Activated CD8-positive, alpha-beta memory T cell treated with anti-CD3 and anti-CD28 coated beads, Interleukin-2, amount 50 U/mL, for 4 hours (primary cell): Measurements from ENCODE around the gene ESCO1.
"Not testable (repeated sequence)": the region's sequence is repeated elsewhere in the genome, so short reads cannot be mapped to it uniquely, and the experiment has no call there.

Source experiments
- DNase-seq: peaks from one replicate; pipeline ENCODE4 v3.0.0-alpha.2; 2020

ESCO1 gene

DNA sequence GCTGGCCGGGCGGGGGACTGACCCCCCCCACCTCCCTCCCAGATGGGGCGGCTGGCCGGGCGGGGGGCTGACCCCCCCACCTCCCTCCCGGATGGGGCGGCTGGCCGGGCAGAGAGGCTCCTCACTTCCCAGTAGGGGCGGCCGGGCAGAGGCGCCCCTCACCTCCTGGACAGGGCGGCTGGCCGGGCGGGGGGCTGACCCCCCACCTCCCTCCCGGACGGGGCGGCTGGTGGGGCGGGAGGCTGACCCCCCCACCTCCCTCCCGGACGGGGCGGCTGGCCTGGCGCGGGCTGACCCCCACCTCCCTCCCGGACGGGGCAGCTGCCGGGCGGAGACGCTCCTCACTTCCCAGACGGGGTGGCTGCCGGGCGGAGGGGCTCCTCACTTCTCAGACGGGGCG, 8.1 kb downstream of the ESCO1 start:
- not testable (repeated sequence) for DNase-seq

DNA sequence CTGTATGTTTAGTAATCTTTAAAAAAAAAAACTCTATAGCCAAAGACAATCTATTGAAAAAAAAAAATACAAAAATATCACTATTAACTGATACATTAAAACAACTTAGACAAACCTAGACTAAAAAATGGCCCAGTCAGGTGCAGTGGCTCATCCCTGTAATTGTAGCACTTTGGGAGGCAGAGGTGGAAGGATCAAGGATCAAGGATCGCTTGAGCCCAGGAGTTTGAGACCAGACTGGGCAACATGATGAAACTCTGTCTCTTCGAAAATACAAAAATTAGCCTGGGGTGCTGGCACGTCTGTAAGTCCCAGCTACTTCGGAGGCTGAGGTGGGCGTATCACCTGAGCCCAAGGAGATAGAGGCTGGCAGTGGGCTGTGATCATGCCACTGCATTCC, 16.1 kb downstream of the ESCO1 start:
- DNase-seq: no peak

- DNase-seq: no peak
Observed at GRCh38 chr18:21575656-21576055, 24.8 kb downstream of the ESCO1 start.

DNA sequence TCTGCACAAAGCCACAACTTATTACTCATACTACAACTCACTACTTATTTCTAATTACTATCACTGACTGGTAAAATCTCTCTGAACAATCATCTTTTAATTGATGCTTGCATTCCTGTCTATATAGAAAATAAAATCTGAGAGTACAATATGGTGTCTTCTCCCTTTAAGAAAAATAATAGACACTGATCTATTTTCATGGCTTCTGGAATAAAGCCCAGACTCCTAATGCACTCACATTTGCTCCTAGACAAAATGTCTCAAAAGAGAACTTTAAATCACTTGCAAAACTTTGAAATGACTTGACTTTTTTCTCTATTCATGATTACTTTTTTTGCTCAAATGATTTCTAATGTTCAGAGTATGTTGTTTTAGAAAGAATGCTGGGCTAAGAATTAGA, 28.7 kb downstream of the ESCO1 start:
- DNase-seq: no peak

- DNase-seq: no peak
Observed at GRCh38 chr18:21559195-21559594, 41.3 kb downstream of the ESCO1 start.

GRCh38 chr18:21557607-21558253, 42.8 kb downstream of the ESCO1 start:
- DNase-seq: no peak

DNA sequence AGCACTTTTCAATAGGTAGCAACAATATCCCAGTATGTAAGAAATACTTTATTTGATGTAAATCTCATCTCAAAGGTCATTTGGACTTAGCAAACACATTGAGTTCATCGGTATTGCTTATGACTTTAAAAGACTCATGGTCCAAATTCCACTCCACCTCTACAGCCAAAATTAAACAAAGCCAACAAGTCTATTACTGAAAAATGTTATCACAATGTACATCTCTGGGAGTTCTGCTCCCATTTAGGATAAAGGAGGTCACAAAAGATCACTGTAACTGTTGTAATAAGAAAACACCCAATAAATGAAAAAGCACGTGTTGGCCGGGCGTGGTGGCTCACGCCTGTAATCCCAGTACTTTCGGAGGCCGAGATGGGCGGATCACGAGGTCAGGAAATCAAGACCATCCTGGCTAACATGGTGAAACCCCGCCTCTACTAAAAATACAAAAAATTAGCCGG, 50.0 kb downstream of the ESCO1 start:
- DNase-seq: no peak

- DNase-seq: no peak
Observed at GRCh38 chr18:21548647-21549046, 51.9 kb downstream of the ESCO1 start.

DNA sequence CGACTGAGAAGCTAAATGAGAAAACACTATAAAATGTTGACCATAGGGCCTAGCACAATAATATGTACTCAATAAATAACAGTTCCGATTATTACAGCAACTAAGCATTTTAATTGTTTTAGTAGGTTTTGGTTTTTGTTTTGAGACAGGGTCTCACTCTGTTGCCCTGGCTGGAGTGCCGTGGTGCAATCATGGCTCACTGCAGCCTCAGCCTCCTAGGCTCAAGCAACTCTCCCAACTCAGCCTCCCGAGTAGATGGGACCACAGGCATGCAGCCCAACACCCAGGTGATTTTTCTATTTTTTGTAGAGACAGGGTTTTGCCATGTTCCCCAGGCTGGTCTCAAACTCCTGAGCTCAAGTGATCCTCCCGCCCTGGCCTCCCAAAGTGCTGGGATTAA, 54.1 kb downstream of the ESCO1 start:
- no peak for DNase-seq

GRCh38 chr18:21538230-21538629, 62.3 kb downstream of the ESCO1 start:
- DNase-seq: no peak

- DNase-seq: no peak
Observed at GRCh38 chr18:21534327-21534726, 66.2 kb downstream of the ESCO1 start.

- DNase-seq: no peak
Observed at GRCh38 chr18:21526463-21526862, 74.0 kb downstream of the ESCO1 start.

GRCh38 chr18:21525916-21526315, 74.6 kb downstream of the ESCO1 start:
- DNase-seq: no peak

DNA sequence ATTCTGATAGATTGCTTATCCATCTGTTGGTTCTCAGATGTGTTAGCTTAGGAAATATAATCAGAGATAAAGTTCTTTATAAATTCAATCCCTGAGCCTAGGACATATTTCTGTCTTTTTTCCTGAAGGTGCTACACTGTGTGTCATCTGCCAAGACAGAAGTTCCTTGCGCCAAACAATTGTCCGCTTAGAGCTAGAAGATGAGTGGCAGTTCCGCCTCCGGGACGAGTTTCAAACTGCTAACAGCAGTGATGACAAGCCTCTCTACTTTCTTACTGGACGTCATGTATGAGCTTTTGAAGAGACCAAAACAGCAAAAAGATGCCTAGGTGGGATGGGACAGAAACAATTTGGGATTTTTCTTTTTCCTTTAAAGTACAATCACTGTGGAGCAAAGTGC, 78.0 kb downstream of the ESCO1 start:
- no peak for DNase-seq

- no peak for DNase-seq
Observed at GRCh38 chr18:21513741-21514140, 86.8 kb downstream of the ESCO1 start.

DNA sequence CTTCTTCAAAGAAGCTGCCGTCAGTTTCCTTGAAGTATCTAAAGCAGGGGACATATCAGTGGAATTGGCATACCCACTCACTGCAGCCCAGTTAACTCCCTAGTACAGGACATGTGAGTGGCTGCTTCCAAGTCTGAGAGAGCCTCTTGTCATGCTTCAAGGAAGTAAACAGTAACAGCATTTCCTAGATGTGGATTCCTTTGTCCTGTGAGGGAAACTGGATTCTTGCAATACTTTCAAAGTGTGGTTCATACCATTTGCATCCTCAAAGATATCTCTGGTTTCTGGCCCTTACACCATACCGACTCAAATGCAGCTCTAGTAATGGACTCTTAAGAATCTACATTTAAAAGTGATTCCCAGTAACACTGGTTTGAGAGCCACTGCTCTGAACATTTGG, 87.2 kb downstream of the ESCO1 start:
- no peak for DNase-seq

GRCh38 chr18:21509062-21509461, 91.4 kb downstream of the ESCO1 start:
- no peak for DNase-seq

GRCh38 chr18:21507913-21508701, 92.4 kb downstream of the ESCO1 start:
- no peak for DNase-seq

DNA sequence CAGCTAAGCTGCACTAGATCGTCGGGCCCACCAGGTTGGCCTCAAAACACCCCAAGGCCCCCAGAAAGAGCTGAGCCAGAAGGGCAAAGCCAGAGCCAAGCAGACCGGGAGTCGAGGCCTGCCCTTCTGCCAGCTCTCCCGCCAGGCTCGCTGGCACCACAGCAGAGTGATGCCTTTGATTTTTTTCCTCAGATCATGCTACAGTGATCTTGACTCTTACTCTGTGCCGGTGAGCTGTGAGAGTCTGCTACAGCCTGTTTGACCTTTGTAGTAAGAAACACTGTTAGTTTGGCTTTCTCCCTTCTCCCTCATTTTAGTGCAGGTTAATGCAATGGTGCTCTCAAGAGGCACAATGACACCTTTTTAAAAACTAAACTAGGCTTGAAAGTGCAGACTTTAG, 97.8 kb downstream of the ESCO1 start:
- no peak for DNase-seq

GRCh38 chr18:21499997-21500396, 100.5 kb downstream of the ESCO1 start:
- DNase-seq: no peak

DNA sequence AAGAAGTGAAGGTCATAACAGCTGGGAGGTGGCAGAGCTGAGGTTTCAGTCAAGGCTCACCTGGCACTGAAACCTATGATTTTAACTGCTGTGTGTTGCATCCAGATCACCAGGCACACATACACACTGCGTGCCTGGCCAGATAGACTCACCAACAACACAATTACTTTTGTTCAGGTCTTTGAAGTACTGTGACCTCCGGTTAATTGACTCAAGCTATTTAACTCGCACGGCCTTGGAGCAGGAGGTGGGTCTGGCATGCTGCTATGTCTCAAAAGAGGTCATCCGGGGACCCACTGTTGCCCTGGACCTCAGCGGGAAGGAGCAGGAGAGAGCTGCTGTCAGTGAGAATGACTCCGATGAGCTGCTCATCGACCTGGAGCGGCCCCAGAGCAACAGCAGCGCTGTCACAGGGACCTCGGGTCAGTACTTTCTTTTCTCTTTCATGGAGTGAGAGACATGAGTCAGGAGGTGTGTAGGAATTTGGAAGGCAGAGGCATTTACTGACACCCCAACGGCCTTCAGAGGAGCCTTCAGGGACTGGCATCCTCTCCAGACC, 104.1 kb downstream of the ESCO1 start:
- DNase-seq: no peak

GRCh38 chr18:21490748-21491147, 109.8 kb downstream of the ESCO1 start:
- no peak for DNase-seq

- no peak for DNase-seq
Observed at GRCh38 chr18:21489919-21490495, 110.5 kb downstream of the ESCO1 start.
